HepG2 (cell line): ENCODE measurements around the gene FRMD4B.

Experiments
- CTCF ChIP-seq: sonication (generic); formaldehyde crosslinking; IDR thresholded peaks from 2 replicates; pipeline ENCODE4 v1.5.0; 2020; ENCODE audit warnings: mild to moderate bottlenecking, missing genetic modification reagents, moderate library complexity
- ZNF432 ChIP-seq: sonication (generic); formaldehyde crosslinking; IDR thresholded peaks from 2 replicates; pipeline ENCODE4 v1.5.0; 2020; ENCODE audit warnings: missing genetic modification reagents, mild to moderate bottlenecking, borderline replicate concordance

- TF ChIP-seq CTCF (CRISPR knock-in tag) (no peak), ZNF432 (no peak)
Measured at GRCh38 chr3:69126216-69126615, 259.7 kb downstream of the FRMD4B start.
